ENCODE results near the gene PSD4. TPM values are rescaled to one million over a fixed set of nuclear protein-coding genes. Genes with fewer than 3 reads are reported as not detected.

The PSD4 gene
- total and polyA plus RNA-seq, 2 of the 8 experiments (the other 6 are each of a cell fraction or from before 2014, with no cell fraction given): 0.53 to 1.2 TPM

GRCh38 chr2:113203901-113204519 lies 30.2 kb downstream of the PSD4 start:
- ChIA-PET CTCF (ENCODE audit: partially characterized antibody) (interaction anchor here (0.7 to 16.5 kb wide), 45 partner anchors 8 to 203 kb away, joined by 3 to 253 read pairs (median 5); partner anchors contain the start of genes PAX8 and PSD4), POLR2A (ENCODE audit: partially characterized antibody) (interaction anchor here (1.1 kb wide), 1 partner anchor 34 kb away, joined by 4 read pairs; no protein-coding TSS in a partner anchor)
- Histone ChIP-seq H3K23ac (ENCODE audit: insufficient read length) (no peak overlapping the region), H3K79me2 (ENCODE audit: control insufficient read depth in 1 of 2, insufficient read depth in 2 of 2, low read length in 2 of 2) (no peaks in the 10 kb centered on the region), H3K9ac (replicated peaks in 1 of 4; ENCODE audit: extremely low read depth in 1 of 4, low read depth in 3 of 4, low read length in 3 of 4) (no peak overlapping the region), H4K8ac (ENCODE audit: extremely low read depth, insufficient read depth, low read length) (no peak overlapping the region), H2AK5ac (ENCODE audit: low read depth, low read length) (no peak overlapping the region), H4K20me1 (replicated peaks in 1 of 2; ENCODE audit: control insufficient read depth in 1 of 2, insufficient read depth in 2 of 2, low read length in 2 of 2) (no peaks in the 10 kb centered on the region), H3K79me1 (ENCODE audit: low read depth, low read length) (no peaks in the 10 kb centered on the region), H3K27ac (ENCODE audit: low read depth, low read length) (no peak overlapping the region), H3K27me3 (replicated peaks in 1 of 4; ENCODE audit: control insufficient read depth in 3 of 4, extremely low read depth in 1 of 4, insufficient read depth in 3 of 4, low read length in 3 of 4) (no peaks in the 10 kb centered on the region), H3K4me2 (ENCODE audit: insufficient read depth in 1 of 2, low read depth in 2 of 2, low read length in 2 of 2) (no peak overlapping the region), H3K23me2 (ENCODE audit: low read depth, low read length) (peaks cover 2% of the 10 kb centered on the region; the same call in 1 of the 2 replicates), H3K14ac (ENCODE audit: insufficient read length) (no peak overlapping the region), H3K9me3 (ENCODE audit: insufficient read depth in 2 of 2, low read depth in 1 of 2, low read length in 1 of 2) (no peaks in the 10 kb centered on the region), H2BK20ac (ENCODE audit: low read length) (no peak overlapping the region), H3K36me3 (ENCODE audit: control insufficient read depth in 2 of 4, insufficient read depth in 4 of 4, low read length in 3 of 4) (no peaks in the 10 kb centered on the region), H4K91ac (replicated peaks; ENCODE audit: insufficient read length, low read length) (no peak overlapping the region), H2BK120ac (replicated peaks; ENCODE audit: low read depth, low read length) (no peak overlapping the region), H2BK15ac (ENCODE audit: low read length) (no peak overlapping the region), H3K56ac (replicated peaks; ENCODE audit: insufficient read length, low read depth, low read length) (no peak overlapping the region), H2BK12ac (ENCODE audit: low read depth, low read length) (no peak overlapping the region; the same call in 1 of the 2 replicates), H3K18ac (ENCODE audit: extremely low read depth, low read length) (no peak overlapping the region; the same call in 1 of the 2 replicates), H4K5ac (ENCODE audit: insufficient read length, low read depth, low read length) (no peak overlapping the region), H2BK5ac (ENCODE audit: low read depth, low read length) (no peak overlapping the region; the same call in 1 of the 2 replicates), H3K4me1 (replicated peaks in 1 of 4; ENCODE audit: control insufficient read depth in 3 of 4, insufficient read depth in 4 of 4, low read length in 3 of 4) (no peaks in the 10 kb centered on the region; a peak in 1 of 7 replicates), H3K4ac (replicated peaks; ENCODE audit: insufficient read length, low read depth, low read length) (peak overlapping the region; percentile 9), H3K4me3 (ENCODE audit: extremely low read depth in 1 of 4, insufficient read depth in 2 of 4, low read depth in 3 of 4, low read length in 4 of 4) (no peak overlapping the region), H2AFZ (ENCODE audit: low read length) (peak overlapping the region; percentile 91)
- DNase-seq (ENCODE audit: low read depth in 1 of 2, low spot score in 2 of 2): peak; percentile 47 to 91
- FAIRE-seq: peak; percentile 90
- WGBS, 2 experiments (ENCODE audit: extremely low coverage in 1 of 2, insufficient coverage in 1 of 2, insufficient read length in 1 of 2, insufficient replicate concordance in 2 of 2, low coverage in 1 of 2, low lambda C conversion rate in 2 of 2, missing lambda C conversion rate in 1 of 2): 47% methylated on average over 5 of the region's 5 CpGs; no CpG with 5 or more reads in 1 of the 2 experiments
- TF ChIP-seq CREB1 (IDR thresholded peaks at IDR 0.05) (0 out of 2 replicates have a peak, but pooled peaks have one; percentile 43), BACH1 (IDR thresholded peaks at IDR 0.05; ENCODE audit: low read length) (no peak), E2F6 (IDR thresholded peaks at IDR 0.05) (peak; percentile 46; the same call in 1 of the 2 replicates), ATF2 (IDR thresholded peaks at IDR 0.05; ENCODE audit: low read length) (no peak), RAD21 (IDR thresholded peaks at IDR 0.05 in 1 of 2, conservative IDR thresholded peaks at IDR 0.05 in 1 of 2; ENCODE audit: low read depth in 2 of 2, low read length in 2 of 2) (peak; percentile 95 to 97), RNF2 (IDR thresholded peaks at IDR 0.05; ENCODE audit: borderline replicate concordance, low read depth, low read length, missing control alignments, poor library complexity, severe bottlenecking) (no peak), SIN3A (conservative IDR thresholded peaks at IDR 0.05 in 1 of 2, IDR thresholded peaks at IDR 0.05 in 1 of 2; ENCODE audit: low read depth in 1 of 2, low read length in 2 of 2) (no peak)
- TF ChIP-seq, protein P1, sequence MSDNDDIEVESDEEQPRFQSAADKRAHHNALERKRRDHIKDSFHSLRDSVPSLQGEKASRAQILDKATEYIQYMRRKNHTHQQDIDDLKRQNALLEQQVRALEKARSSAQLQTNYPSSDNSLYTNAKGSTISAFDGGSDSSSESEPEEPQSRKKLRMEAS (IDR thresholded peaks at IDR 0.05): peak; percentile 86
